ENCODE measurements around the gene TRMT61A. TPM values are rescaled to one million over a fixed set of nuclear protein-coding genes. Genes with fewer than 3 reads are reported as not detected.

The TRMT61A gene
- total RNA-seq, 1 donor from 2014 or later = 10.0 TPM

- Mint-ChIP-seq H3K36me3 (ENCODE audit: low read depth) (no peaks in the 10 kb centered on the region), H3K4me3 (ENCODE audit: unreplicated experiment) (peak overlapping the region; percentile 19), H3K27ac (ENCODE audit: unreplicated experiment) (peak overlapping the region; percentile 75), H3K27me3 (ENCODE audit: low read depth) (no peaks in the 10 kb centered on the region), H3K4me1 (ENCODE audit: low read depth) (peaks cover 34% of the 10 kb centered on the region), H3K9me3 (ENCODE audit: low read depth) (no peaks in the 10 kb centered on the region)
- TF ChIP-seq CTCF (IDR thresholded peaks at IDR 0.05) = no peak
- peak; percentile 72 for DNase-seq (ENCODE audit: low spot score)
Measured at GRCh38 chr14:103519043-103519836, 9.8 kb upstream of the TRMT61A start.

- DNase-seq (ENCODE audit: low spot score) = peak; percentile 92
- Mint-ChIP-seq H3K36me3 (ENCODE audit: low read depth) (no peaks in the 10 kb centered on the region), H3K27ac (ENCODE audit: unreplicated experiment) (peak overlapping the region; percentile 75), H3K4me3 (ENCODE audit: unreplicated experiment) (no peak overlapping the region), H3K9me3 (ENCODE audit: low read depth) (no peaks in the 10 kb centered on the region), H3K4me1 (ENCODE audit: low read depth) (peaks cover 34% of the 10 kb centered on the region), H3K27me3 (ENCODE audit: low read depth) (no peaks in the 10 kb centered on the region)
- no peak for TF ChIP-seq CTCF (IDR thresholded peaks at IDR 0.05)
Measured at GRCh38 chr14:103519837-103520212, 9.2 kb upstream of the TRMT61A start.

- H3K36me3 Mint-ChIP-seq (ENCODE audit: low read depth) = no peaks in the 10 kb centered on the region
Measured at GRCh38 chr14:103520269-103520656, 8.7 kb upstream of the TRMT61A start.

GRCh38 chr14:103520657-103521437 lies 8.1 kb upstream of the TRMT61A start:
- peak; percentile 80 for TF ChIP-seq CTCF (IDR thresholded peaks at IDR 0.05)
- Mint-ChIP-seq H3K4me1 (ENCODE audit: low read depth) (peaks cover 40% of the 10 kb centered on the region), H3K27ac (ENCODE audit: unreplicated experiment) (peak overlapping the region; percentile 63), H3K9me3 (ENCODE audit: low read depth) (no peaks in the 10 kb centered on the region), H3K4me3 (ENCODE audit: unreplicated experiment) (peak overlapping the region; percentile 63), H3K36me3 (ENCODE audit: low read depth) (no peaks in the 10 kb centered on the region), H3K27me3 (ENCODE audit: low read depth) (no peaks in the 10 kb centered on the region)
- DNase-seq (ENCODE audit: low spot score) = peak; percentile 93

More at GRCh38 chr14:103520269-103520656, 8.7 kb upstream of the TRMT61A start:
- Mint-ChIP-seq H3K27ac (ENCODE audit: unreplicated experiment) (peak overlapping the region; percentile 75), H3K9me3 (ENCODE audit: low read depth) (no peaks in the 10 kb centered on the region), H3K27me3 (ENCODE audit: low read depth) (no peaks in the 10 kb centered on the region), H3K4me1 (ENCODE audit: low read depth) (peaks cover 35% of the 10 kb centered on the region), H3K4me3 (ENCODE audit: unreplicated experiment) (peak overlapping the region; percentile 63)
- DNase-seq (ENCODE audit: low spot score) = peak; percentile 91
- no peak for TF ChIP-seq CTCF (IDR thresholded peaks at IDR 0.05)

- DNase-seq (ENCODE audit: low spot score) = peak; percentile 67
- no peaks in the 10 kb centered on the region for H3K27me3 Mint-ChIP-seq (ENCODE audit: low read depth)
- H3K36me3 Mint-ChIP-seq (ENCODE audit: low read depth) = no peaks in the 10 kb centered on the region
- H3K9me3 Mint-ChIP-seq (ENCODE audit: low read depth) = no peaks in the 10 kb centered on the region
- no peak overlapping the region for H3K27ac Mint-ChIP-seq (ENCODE audit: unreplicated experiment)
- H3K4me1 Mint-ChIP-seq (ENCODE audit: low read depth) = peaks cover 43% of the 10 kb centered on the region
- peak overlapping the region; percentile 63 for H3K4me3 Mint-ChIP-seq (ENCODE audit: unreplicated experiment)
- peak; percentile 52 for TF ChIP-seq CTCF (IDR thresholded peaks at IDR 0.05)
Measured at GRCh38 chr14:103521438-103521950, 7.5 kb upstream of the TRMT61A start.

All from chondrocyte (in vitro differentiated cells).